Stimulated activated CD4-positive, alpha-beta T cell treated with anti-CD3 and anti-CD28 coated beads, Interleukin-4, amount 100 ng/mL, for 1 hour (primary cell): ENCODE results near the gene CD48.
A peak's percentile ranks its signal among the peaks of the same experiment; 100 is the strongest.
"Not testable (repeated sequence)": the region's sequence is repeated elsewhere in the genome, so short reads cannot be mapped to it uniquely, and the experiment has no call there.

Source experiments
- DNase-seq: peaks from one replicate; pipeline ENCODE4 v3.0.0-alpha.2; 2020

The CD48 gene

DNA sequence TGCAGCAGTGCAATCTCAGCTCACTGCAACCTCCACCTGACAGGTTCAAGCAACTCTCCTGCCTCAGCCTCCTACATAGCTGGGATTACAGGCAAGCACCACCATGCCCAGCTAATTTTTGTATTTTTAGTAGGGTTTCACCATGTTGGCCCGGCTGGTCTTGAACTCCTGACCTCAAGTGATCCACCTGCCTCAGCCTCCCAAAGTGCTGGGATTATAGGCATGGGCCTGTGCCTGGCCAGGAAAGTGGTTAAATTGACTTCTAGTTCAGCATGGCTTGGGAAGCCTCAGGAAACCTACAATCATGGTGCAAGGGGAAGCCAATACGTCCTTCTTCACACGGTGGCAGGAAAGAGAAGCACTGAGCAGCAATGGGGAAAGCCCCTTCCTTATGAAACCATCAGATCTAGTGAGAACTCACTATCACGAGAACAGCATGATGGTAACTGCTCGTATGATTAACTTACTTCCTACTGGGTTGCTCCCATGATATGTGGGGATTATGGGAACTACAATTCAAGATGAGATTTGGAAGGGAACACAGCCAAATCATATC is 981 bp upstream of the CD48 start:
- DNase-seq = not testable (repeated sequence)

DNA sequence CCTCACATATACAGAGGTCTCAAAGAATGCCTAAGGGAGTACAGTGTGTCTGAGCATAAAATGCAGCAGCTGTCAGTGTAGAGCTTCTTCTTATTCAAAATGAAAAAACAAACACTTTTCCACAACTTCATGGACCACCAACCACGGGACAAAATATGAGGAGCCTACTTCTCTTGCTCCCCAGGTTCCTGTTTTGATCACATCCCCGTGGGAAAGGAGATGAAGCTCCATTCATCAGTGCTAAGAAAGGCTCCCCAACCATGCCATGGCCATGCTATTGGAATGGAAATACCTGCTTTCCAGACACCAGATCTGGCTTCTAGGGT is 383 bp downstream of the CD48 start:
- DNase-seq = no peak

DNA sequence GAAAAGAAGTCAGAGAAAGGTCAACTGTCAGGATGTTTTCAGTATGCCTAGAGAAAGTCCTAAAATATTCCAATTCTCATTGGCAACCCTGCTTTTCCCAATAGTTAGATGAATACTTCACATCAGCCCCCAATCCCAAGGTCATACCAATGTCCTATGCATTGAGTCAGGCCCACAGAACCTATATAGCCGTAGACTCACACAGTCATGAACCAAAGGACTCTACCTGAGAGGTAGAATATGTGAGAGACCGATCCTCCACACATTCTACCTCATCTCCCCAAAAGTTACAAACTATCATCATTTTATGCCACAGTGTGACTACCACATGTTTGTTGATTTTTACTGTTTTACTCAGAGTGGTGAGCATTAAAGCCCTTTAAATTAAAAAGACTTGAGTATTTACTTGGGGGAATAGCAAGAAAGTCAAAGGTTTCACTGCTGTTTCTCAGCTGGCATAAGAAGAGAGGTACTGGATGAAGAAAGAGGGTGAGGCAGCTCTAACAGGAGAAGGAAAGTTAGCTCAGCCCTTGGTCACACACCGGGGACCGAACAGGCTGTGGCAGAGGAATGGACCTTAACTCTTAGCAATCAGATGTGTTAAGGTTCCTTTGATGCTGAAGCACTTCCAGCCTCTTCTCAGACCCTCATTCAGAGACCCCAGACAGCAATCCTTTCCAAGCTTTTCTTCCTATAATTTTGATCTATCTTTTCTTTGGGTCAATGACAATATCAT is 937 bp downstream of the CD48 start:
- no peak for DNase-seq

DNA sequence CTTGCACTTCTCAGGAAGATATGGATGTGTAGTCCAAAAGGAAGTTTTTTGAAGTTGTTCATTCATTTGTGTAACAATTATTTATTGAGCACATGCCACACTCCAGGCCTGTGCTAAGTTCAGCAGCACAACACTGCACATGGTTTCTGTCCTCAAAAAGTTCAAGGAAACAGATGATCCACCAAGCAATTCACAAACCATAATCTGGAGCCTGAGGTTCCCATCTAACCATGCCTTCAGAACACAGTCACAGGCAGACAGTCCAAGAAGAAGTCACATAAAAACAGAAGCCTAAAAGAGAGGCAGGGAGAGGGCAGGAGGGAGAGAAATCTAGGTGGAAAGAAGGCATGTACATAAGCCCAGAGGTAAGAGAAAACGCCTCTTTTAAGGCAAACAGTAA is 1.9 kb downstream of the CD48 start:
- DNase-seq = no peak

DNA sequence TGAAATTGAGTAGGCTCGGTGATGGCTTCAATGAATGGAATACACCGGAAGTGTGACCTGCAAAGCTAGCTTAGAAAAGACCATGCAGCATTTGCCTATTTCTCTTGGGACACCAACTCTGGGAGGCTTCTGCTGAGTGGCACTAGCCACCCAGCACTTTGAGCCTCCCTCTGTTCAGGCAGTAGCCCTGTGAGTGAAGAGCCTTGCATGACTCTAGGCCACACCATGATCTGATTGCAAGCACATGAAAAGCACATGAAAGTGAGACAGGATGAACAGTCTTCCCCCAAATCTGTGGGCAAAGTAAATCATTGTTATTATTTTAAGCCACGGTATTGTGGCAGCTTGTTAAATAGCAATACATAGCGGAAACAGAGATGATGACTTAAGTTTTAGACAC is 2.8 kb downstream of the CD48 start:
- DNase-seq = no peak

DNA sequence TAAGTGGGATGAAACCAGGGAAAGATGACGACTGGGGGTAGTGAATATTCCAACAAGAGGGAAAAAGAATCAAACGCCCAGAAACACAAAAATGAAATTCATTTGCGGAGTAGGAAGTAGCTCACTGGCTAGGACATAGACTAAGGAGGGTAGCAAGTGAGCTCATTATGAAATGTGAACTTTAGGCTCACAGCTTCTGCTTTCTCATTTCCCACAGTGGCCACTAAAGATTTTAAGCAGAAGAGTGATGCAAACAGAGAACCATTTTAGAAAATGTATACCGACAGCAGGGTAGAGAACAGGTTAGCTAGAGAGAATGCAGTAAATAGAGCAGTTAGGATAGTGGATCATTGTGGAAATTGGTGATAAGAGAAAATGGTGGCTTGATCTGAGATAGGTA is 3.5 kb downstream of the CD48 start:
- DNase-seq = no peak

DNA sequence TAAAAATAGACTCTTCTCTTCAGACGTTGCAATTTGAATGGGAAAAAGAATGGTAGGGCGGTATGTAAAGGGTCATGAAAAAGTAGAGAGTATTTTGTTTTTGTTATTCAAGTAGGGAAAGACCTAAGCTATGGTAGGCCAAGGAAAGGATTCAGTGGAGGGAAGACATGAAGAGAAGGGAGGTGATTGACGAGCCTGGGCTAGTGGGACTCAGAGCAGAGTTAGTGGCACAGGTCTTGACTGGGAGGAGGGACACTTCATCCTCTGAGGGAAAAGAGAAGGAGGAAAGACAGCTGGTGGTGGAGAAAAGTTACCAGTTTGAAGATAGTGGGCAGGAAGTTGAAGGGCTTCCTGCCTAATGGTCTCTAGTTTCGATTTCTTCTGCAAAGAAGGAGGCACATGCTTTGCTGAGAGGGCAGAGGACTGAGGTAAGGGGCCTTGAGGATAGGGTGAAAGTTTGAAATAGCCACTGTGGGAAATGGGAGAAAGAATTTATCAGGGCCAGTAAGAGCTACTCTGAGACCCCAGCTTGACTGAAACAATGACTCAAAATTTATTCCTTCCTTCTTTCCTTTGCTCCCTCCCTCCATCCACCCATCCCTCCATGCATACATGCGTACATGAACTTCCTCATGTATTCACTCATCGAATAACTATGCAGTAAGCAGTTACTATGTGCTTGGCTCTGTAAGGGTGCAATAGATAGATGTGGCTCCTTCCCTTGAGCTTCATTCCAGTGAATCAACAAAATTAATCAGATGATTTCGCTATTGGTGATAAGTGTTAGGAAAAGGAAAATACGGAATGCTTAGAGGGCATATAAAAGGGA is 4.2 kb downstream of the CD48 start:
- no peak for DNase-seq

DNA sequence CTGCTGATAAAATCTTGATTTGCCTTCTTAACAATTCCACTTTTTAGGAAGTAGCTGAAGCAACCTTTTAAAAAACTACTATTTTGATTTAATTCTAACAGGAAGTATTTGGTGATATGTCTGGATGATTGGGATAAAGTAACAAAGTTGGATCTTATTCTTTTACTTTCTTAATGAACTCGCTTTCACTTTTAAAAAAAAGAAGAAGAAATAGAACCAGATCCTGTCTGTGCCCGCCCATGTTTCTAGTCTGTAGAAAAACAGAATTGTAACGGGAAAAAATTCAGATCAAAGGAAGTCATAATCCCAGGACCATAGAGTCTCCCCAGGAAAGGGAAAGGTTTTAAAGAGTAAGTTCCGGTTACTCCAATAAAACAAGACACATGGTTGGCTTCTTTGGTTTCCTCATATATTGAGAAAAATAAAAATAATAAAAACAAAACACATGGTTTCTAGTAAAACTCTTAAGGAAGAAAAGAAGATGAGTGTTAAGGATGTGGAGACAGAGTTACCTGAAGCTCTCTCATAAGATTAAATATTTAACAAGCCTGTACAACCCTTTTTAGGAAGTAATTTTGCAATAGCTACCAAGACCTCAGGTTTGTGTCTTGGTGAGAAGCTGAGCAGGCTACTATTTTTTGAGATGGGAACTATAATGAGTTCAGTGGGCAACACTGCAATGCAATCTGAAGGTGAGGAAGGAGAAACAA is 4.9 kb downstream of the CD48 start:
- DNase-seq = no peak

DNA sequence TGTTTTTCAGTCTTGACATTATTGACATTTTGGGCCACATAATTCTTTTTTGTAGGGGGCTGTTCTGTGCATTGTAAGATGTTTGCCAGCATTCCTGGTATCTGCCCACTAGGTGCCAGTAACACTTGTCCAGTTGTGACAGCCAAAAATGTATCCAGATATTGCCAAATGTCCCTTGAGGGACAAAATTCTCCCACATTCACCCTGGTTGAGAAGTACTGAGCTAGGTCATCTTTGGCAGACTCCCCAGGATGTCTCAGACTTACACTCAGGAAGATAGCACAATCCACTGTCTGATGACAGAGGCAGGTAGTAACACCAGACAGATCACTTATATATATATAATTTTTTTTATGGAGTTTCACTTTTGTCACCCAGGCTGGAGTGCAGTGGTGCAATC is 5.9 kb downstream of the CD48 start:
- no peak for DNase-seq

DNA sequence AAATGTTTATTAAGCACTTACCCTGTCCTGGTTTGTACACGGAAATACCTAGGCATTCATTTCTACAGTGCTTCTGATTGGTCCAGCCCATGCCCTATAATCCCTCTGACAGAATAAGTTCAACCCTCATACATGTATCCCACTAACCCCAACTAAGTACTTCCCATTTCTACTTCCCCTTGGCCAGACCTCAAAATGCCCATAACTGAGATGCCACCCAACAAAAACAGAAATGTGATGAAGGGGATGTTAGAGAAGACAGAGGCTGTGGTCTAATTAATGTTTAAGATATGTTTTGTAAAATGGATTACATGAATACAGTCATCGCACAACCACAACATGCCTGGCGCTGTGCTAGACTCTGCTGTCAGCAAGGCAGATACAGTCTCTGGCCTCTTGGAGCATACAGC is 6.4 kb downstream of the CD48 start:
- DNase-seq = not testable (repeated sequence)

DNA sequence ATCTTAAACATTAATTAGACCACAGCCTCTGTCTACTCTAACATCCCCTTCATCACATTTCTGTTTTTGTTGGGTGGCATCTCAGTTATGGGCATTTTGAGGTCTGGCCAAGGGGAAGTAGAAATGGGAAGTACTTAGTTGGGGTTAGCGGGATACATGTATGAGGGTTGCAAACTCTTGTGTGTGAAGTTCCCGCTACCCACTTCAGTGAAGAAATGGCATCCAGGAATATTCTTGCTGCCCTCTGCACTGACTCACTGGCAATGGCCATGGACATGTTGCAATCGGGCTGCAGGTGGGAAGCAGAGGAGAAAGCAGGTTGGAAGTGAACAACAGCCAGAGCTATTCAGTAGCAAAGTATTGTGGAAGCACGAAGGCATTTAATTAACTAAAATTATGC is 7.4 kb downstream of the CD48 start:
- no peak for DNase-seq

DNA sequence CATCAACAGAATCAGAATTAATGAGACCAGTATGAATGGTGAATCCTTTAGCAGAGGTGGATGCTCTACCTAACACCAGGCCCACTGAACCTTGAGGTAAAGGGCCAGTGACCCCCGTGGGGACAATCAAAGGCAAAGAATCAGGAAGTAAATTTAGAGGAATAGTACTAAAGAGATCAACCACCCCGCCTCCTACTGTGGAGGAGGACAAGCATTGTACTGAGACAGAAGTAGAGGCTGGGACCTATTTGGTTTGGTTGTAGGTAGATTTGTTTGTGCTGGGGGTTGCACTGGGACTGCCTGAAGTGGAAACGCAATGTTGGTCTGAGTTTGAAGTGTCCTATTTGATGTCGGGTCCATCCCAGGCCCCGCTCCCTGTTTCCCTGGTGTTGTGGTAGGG is 9.5 kb downstream of the CD48 start:
- DNase-seq = no peak

DNA sequence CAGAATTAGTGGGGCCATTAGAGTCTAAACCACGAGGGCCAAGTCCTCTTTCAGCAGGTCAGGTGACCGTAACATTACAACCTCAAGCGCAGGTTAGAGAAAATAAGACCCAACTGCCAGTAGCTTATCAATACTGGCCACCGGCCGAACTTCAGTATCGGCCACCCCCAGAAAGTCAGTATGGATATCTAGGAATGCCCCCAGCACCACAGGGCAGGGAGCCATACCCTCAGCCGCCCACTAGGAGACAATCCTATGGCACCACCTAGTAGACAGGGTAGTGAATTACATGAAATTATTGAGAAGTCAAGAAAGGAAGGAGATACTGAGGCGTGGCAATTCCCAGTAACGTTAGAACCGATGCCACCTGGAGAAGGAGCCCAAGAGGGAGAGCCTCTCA is 19.2 kb downstream of the CD48 start:
- DNase-seq = not testable (repeated sequence)

DNA sequence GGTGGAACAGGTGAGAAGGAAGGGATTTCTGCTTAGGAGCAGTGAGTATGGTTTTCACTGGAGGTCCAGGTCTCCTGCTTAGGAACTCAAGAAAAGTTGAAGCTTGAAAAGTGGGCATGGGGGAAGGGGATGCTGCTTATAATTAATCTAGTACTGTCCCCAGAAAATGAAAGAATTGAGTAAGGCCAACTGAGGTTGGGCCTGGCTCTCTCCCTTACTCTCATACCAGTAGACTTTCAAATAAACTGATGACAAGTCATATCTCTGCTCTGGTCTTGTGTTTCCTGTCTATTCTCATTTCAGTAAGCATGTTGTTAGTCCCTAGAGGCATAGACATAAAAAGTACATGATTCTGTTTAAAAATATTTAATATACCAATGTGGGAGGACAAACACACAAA is 26.4 kb downstream of the CD48 start:
- DNase-seq = no peak

DNA sequence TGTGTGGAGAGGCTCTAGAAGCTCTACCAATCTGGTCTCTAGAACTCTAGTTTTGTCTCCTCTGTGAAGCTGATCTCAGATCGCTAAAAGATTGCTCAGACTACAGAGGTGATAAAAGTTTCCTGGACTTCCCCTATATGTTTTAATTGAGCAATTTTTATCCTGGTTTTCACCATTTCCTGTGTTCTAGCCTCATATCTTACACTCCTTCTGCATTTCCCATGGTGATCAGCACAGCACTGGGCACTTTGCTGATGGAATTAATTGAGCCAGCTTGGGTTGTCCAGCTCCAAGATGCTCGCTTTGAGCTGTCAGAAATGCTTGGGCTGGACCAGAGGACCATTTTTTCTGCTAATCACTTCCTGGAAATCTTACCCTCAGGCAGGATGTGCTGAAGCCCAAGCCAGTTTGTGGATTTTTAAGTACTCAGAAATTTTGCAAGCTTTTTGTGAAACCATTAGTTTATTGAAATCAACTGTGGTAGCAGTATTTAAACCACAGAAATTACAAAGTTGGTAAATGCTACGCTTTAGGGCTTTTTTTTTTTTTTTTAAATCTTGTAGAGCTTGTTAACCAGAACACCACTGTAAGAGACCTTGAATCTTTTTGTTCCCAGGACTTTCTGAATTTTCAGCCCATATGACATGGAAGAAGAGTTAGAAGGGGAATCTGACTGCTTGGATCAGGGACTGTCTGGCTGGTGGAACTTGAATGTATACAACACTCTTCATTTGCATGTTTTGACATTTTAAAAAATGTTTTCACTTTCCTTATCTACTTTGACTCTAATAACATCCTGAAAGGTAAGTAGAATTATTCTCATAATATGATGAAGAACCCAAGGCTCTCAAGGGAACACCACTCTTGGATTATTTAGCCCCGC is 28.4 kb downstream of the CD48 start:
- DNase-seq = no peak

DNA sequence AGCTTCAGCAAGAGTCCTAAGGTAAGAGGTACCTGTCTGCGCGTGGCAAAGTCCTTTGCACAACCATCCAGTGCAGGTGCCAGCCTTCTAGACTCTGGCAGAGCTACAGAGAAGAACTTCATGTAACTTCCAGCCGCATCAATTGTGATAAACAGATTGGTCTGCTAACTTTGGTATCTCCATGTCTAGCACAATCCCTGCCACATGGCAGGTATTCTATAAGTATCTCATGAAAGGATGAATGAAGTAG is 29.8 kb downstream of the CD48 start:
- no peak for DNase-seq

DNA sequence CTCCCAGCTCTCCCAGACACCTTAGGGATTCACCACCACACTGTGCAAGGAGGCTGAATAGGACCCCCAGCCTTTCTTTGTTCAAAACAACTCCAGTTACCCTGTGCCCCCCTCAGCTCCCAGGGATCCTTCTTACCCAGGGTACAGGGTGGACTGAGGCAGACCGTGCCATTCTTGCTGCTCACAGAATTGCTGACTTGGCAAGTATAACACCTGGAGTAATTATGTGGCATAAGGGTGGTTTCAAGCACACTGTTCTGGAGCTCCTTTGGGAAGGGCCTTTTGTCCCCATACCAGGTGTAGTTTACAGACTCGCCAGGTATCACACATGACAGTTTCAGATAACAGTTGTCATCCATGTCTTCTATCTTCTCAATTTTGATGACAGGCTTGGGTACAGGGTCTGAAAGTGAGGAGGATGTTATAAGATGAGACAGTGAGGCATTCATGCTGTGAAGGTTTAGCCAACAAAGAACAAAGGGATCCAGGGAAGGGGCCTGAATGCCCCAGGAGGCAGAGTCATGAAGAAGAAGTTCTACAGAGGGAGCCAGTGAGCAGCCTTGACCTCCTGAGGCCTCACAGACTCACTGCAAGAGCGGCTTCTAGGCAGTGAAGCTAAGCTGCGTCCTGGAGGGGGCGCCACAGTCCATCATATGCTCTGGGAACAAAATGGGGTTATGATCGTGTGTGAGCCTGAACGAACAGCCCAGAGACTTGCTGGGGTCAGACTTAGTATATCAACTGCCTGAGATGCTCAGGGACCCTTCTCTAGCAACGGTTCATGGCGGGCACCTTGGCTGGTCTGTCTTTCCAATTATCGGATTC is 30.3 kb downstream of the CD48 start:
- peak; percentile 91 for DNase-seq

DNA sequence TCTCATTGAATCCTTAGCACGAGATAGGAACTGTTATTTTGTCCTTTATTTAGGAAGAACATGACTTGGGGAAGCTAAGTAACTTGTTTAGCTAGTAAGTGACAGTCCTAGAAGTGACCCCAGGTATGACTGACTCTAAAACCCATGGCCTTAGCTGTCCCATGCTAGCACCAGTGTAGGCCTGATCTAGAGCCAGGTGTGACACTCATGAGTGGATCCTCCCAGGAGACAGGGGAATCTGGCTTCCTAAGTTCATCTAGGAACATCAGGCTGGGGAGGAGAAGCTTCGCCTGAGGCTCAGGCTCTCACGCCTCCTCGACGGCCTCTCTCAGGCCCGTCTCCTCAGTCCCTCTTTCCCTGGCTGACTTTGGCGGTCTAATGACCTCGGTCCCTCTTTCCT is 31.2 kb downstream of the CD48 start:
- no peak for DNase-seq

DNA sequence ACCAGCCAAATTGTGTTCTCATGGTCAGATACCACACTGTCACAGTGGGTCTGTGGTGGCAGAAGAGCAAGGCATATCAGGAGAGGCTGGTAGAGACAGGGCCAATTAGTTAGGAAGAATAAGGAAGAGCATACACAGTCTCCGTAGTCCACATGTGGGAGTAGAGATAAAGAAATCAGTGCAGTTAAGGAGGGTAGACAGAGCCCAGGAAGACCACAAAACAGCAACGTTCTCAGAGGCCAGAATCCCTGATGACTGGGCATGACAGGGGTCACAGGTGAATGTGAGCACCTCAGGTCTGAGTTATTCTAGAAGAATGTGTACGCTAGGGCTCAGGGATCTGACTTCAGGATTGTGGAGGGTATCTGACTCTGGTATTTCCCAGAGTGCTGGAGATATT is 31.7 kb downstream of the CD48 start:
- DNase-seq = no peak

DNA sequence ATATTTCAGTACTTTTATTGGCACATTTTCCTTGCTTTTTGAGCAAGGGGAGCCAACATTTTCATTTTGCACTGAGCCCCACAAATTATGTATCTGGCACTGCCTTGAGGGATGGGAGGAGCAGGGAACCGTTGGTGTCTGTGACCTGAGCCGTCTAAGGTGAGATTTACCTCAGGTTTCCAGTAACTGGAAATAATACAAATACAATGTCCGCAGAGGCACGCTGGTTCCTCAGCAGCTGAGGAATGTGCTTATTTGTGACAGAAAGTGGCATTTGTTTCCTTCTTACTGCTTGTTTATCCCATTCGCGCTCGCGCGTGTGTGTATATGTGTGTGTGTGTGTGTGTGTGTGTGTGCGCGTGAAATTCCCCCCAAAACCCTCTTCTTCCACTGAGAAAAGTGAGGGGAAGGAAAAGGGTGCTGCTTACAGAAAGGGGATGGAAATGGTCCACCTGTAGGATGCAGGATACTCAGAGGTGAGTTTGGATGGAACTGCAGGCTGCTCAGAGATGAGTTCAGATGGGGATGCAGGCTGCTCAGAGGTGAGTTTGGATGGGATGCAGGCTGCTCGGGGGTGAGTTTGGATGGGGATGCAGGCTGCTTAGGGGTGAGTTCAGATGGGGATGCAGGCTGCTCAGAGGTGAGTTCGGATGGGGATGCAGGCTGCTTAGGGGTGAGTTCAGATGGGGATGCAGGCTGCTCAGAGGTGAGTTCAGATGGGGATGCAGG is 34.6 kb downstream of the CD48 start:
- DNase-seq = no peak

DNA sequence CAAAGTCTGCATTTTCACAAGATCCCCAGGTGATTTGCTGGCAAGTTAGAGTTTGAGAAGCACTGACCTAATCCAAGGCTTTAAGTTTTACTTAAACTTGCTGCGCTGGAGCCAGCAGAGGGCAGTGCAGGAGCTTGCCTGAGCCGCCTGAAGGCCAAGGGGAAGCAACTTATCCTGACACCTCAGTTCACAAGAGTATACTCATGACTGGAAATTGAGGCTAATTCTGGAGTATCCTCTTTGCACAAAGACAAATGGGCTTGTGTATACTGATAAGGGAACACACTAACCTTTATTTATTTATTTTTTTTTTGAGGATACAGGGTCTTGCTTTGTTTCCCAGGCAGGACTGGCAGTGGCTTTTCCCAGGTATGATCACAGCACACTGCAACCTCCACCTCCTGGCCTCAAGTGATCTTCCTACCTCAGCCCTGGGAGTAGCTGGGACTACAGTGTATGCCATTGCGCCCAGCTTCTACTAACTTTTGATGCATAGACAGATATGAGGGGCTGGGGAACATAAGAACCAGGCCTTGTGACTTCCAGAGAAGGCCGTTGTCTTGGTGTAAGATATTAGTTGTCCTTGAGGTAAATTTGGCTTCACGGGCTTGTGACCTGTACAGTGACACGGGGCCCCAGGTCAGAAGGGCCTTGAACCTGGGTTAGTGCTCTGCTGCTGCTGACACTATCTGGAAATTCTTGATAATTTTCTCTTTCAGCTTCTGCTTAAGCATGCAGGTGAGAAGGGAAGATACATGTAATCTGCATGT is 35.8 kb downstream of the CD48 start:
- peak; percentile 78 for DNase-seq
